Tibial nerve (tissue), 4 donors: Measurements from ENCODE around the gene GGA2. TPM values are rescaled to one million over a fixed set of nuclear protein-coding genes. Genes with fewer than 3 reads are reported as not detected.

Experiments used
- DNase-seq, 2 donors: peaks; one replicate each; pipeline ENCODE4 v3.0.0-alpha.2; 2019; ENCODE audit warnings: low spot score in 2 of 2
- H3K27ac ChIP-seq, 4 donors: fragments of 200-600 bp; sonication (generic) in 3 of 4; one replicate each; pipeline ENCODE4 v1.5.1; 2017 to 2019; ENCODE audit warnings: mild to moderate bottlenecking in 1 of 4
- H3K27me3 ChIP-seq, 2 donors: fragments of 200-600 bp; sonication (generic) in 1 of 2; one replicate each; pipeline versions ENCODE4 v1.5.1 to v1.6.0; 2017 to 2019
- H3K36me3 ChIP-seq, 3 donors: fragments of 200-600 bp; sonication (generic); one replicate each; pipeline ENCODE4 v1.5.1; 2018 to 2019
- H3K4me1 ChIP-seq, 4 donors: fragments of 200-600 bp; sonication (generic) in 3 of 4; one replicate each; pipeline ENCODE4 v1.5.1; 2017 to 2019
- H3K4me3 ChIP-seq, 4 donors: fragments of 200-600 bp; sonication (generic) in 3 of 4; one replicate each; pipeline ENCODE4 v1.5.1; 2017 to 2019; ENCODE audit warnings: mild to moderate bottlenecking in 1 of 4, moderate library complexity in 1 of 4
- H3K9me3 ChIP-seq, 4 donors: fragments of 200-600 bp; sonication (generic) in 3 of 4; one replicate each; pipeline ENCODE4 v1.5.1; 2017 to 2019
- CTCF ChIP-seq, 5 experiments: fragments of 200-600 bp in 3 of 5; fragments of 450-650 bp in 2 of 5; sonication (generic) in 3 of 5; IDR thresholded peaks; one replicate each; pipeline ENCODE4 v1.5.1; 2016 to 2019; ENCODE audit warnings: antibody characterized with exemption in 5 of 5, mild to moderate bottlenecking in 3 of 5, moderate library complexity in 2 of 5
- EP300 ChIP-seq, 2 donors: sonication (generic); formaldehyde crosslinking; IDR thresholded peaks; one replicate each; pipeline ENCODE4 v1.6.1; 2017; ENCODE audit warnings: antibody characterized with exemption in 2 of 2, mild to moderate bottlenecking in 1 of 2
- POLR2A ChIP-seq, 2 donors: fragments of 450-650 bp; IDR thresholded peaks; one replicate each; pipeline ENCODE4 v1.6.1; 2017; ENCODE audit warnings: antibody characterized with exemption in 2 of 2, mild to moderate bottlenecking in 2 of 2, moderate library complexity in 2 of 2
- WGBS, 2 donors: methylation state at CpG; one replicate each; pipeline ENCODE4 v1.1.5; 2018; 5-methylcytosine and 5-hydroxymethylcytosine counted together
- small RNA-seq: library from RNA; depleted of rRNA; stranded (forward); fragments of <200 nt; gene quantifications from one replicate; pipeline ENCODE3, GENCODE V24; 2016
- total RNA-seq, 4 donors: library from RNA; depleted of rRNA; stranded (reverse); fragments of >200 nt; gene quantifications; one replicate each; pipeline ENCODE4 v1.1.0, GENCODE V29; 2016

Gene GGA2
- total RNA-seq, 4 donors from 2014 or later: 29.9 to 40.6 (median 36.8) TPM

GRCh38 chr16:23420011-23420410, 90.3 kb downstream of the GGA2 start:
- no peaks in the 10 kb centered on the region for H3K27me3 ChIP-seq
- TF ChIP-seq CTCF (IDR thresholded peaks at IDR 0.05) (no peak), POLR2A (IDR thresholded peaks at IDR 0.05) (no peak), EP300 (IDR thresholded peaks at IDR 0.05) (no peak)
- H3K4me1 ChIP-seq: peaks cover 0 to 12% (median 2%) of the 10 kb centered on the region in 4 donors
- H3K4me3 ChIP-seq: no peak overlapping the region
- 53 to 61% methylated on average over 5 of the region's 5 CpGs for WGBS, 2 donors
- no peak overlapping the region for H3K27ac ChIP-seq
- no peak for DNase-seq
- H3K36me3 ChIP-seq: peaks cover 0 to 61% (median 9%) of the 10 kb centered on the region in 3 donors
- no peaks in the 10 kb centered on the region for H3K9me3 ChIP-seq

DNA sequence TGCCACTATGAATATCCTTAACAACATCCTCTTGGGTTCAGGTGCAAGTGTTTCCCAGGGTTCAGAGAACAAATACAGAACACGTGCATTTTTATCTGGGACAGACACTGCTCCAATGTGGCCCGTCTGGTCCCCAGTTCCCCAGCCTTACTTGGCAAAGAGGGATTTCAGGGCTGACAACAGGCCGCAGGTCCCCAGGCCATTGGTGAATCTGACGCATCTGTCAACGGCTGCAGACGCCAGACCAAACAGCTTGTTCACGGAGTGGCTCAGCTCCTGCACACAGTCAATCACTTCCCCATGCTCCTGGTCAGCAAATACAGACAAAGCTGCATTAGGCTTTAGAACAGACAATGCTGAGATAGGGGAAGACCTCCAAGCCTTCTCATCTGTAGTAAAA, 93.5 kb downstream of the GGA2 start:
- WGBS, 2 donors: 87 to 93% methylated on average over 7 of the region's 7 CpGs
- Histone ChIP-seq H3K4me1 (no peaks in the 10 kb centered on the region), H3K27me3 (no peaks in the 10 kb centered on the region), H3K36me3 (peaks cover 0 to 76% (median 9%) of the 10 kb centered on the region in 3 donors), H3K4me3 (no peak overlapping the region), H3K27ac (no peak overlapping the region), H3K9me3 (no peaks in the 10 kb centered on the region)
- DNase-seq: no peak
- no peak for TF ChIP-seq EP300 (IDR thresholded peaks at IDR 0.05)
- no peak for TF ChIP-seq CTCF (IDR thresholded peaks at IDR 0.05)

DNA sequence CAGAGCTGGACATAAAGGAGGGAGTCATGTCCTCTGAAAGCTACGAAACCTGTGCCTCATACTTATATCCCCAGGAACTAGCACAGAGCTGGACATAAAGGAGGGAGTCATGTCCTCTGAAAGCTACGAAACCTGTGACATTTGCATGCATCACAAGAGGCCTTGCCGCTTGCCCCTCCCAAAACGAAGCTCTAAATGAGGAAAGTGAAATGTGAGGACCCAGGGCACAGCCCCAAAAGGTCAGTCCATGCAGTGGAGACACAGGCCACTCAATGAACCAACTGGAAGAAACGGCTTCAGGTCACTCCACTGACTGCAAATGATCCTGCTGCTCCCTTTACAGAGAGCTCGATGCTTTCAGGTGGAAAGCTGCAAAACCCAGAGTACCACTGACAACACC, 95.6 kb downstream of the GGA2 start:
- H3K4me1 ChIP-seq: no peaks in the 10 kb centered on the region
- H3K27me3 ChIP-seq: no peaks in the 10 kb centered on the region
- WGBS, 2 donors: 91 to 94% methylated on average over 6 of the region's 6 CpGs
- no peak for TF ChIP-seq EP300 (IDR thresholded peaks at IDR 0.05)
- TF ChIP-seq CTCF (IDR thresholded peaks at IDR 0.05): no peak
- TF ChIP-seq POLR2A (IDR thresholded peaks at IDR 0.05): no peak
- peaks cover 0 to 97% (median 9%) of the 10 kb centered on the region in 3 donors for H3K36me3 ChIP-seq
- DNase-seq: no peak
- H3K27ac ChIP-seq: no peak overlapping the region
- no peak overlapping the region for H3K4me3 ChIP-seq
- H3K9me3 ChIP-seq: no peaks in the 10 kb centered on the region

Small RNAs within 50 kb of the gene (small RNA-seq; reads per million reads assigned to genes)
- gene RF00072: not detected

Other genes starting within 250 kb of the GGA2 start
- 1 to 10 TPM in 3 of 4 donors, under 1 TPM in 1; 0.66 to 2.7 (median 2.2) TPM for gene SCNN1B, start 208.2 kb downstream of the GGA2 start, total RNA-seq
- 10 to 100 TPM; 21.6 to 35.7 (median 24.8) TPM for gene COG7, start 57.3 kb downstream of the GGA2 start, total RNA-seq
- 10 to 100 TPM; 42.2 to 70.7 (median 57.1) TPM for gene EARS2, start 46.9 kb upstream of the GGA2 start, total RNA-seq
- gene UBFD1, start 47.2 kb upstream of the GGA2 start, total RNA-seq: 100 to 1,000 TPM in 1 of 4 donors, 10 to 100 TPM in 3; 70.5 to 110 (median 76.5) TPM
- gene NDUFAB1, start 85.8 kb upstream of the GGA2 start, total RNA-seq: 10 to 100 TPM; 43.7 to 87.8 (median 67.1) TPM
- 10 to 100 TPM in 3 of 4 donors, 1 to 10 TPM in 1; 9.6 to 19.0 (median 10.7) TPM for gene PALB2, start 130.8 kb upstream of the GGA2 start, total RNA-seq
- 10 to 100 TPM; 23.1 to 28.8 (median 27.3) TPM for gene DCTN5, start 131.0 kb upstream of the GGA2 start, total RNA-seq
- 1 to 10 TPM in 3 of 4 donors, under 1 TPM in 1; 0.59 to 9.6 (median 2.1) TPM for gene PLK1, start 168.4 kb upstream of the GGA2 start, total RNA-seq
- not detected for gene ERN2, start 202.7 kb upstream of the GGA2 start, total RNA-seq
- 10 to 100 TPM in 2 of 4 donors, 1 to 10 TPM in 2; 1.8 to 15.5 (median 7.5) TPM for gene CHP2, start 244.5 kb upstream of the GGA2 start, total RNA-seq